K562 (cell line): ENCODE measurements around the gene CLCN1. TPM values are rescaled to one million over a fixed set of nuclear protein-coding genes. Genes with fewer than 3 reads are reported as not detected.

Source experiments
- BRD4 ChIP-seq: fragments of 200-600 bp; sonication (generic); IDR thresholded peaks from 2 replicates; pipeline ENCODE4 v1.6.1; 2017; ENCODE audit warnings: inconsistent platforms
- CBX1 ChIP-seq: sonication (generic); IDR thresholded peaks from 2 replicates; pipeline ENCODE4 v1.6.1; 2016; ENCODE audit warnings: antibody characterized with exemption, low read depth, mild to moderate bottlenecking
- GTF2F1 ChIP-seq: IDR thresholded peaks from 2 replicates; pipeline ENCODE4 v1.6.1; 2011; ENCODE audit warnings: low read depth, low read length, improper control_type of control experiment
- NR3C1 ChIP-seq: sonication (generic); formaldehyde crosslinking; IDR thresholded peaks from 2 replicates; pipeline ENCODE4 v1.8.1; 2022; ENCODE audit warnings: missing genetic modification reagents
- ZNF740 ChIP-seq, 3 experiments: fragments of 200-800 bp in 1 of 3; sonication (Bioruptor generic) in 1 of 3; sonication (generic) in 1 of 3; formaldehyde crosslinking in 1 of 3; IDR thresholded peaks; 2 replicates each; pipeline versions ENCODE4 v1.6.1 to v1.8.0; 2016 to 2022; ENCODE audit warnings: mild to moderate bottlenecking in 2 of 3, missing compliant biosample characterization in 2 of 3, missing genetic modification characterization in 2 of 3, missing genetic modification reagents in 1 of 3
- polyA plus RNA-seq, 8 experiments: library from polyadenylated mRNA; depleted of rRNA in 4 of 8; stranded (reverse) in 5 of 8; unstranded in 3 of 8; fragments of >200 nt; fragmentation: Nextera tagmentation in 2 of 8; fragmentation: Illumina TruSeq in 1 of 8; extraction: Ambion mirVana in 2 of 8; extraction: Trizol in 1 of 8; gene quantifications; 2 replicates each; pipeline versions ENCODE4 v1.2.1 to v1.2.3, GENCODE V29; 2011 to 2014; ENCODE audit warnings: inconsistent platforms in 1 of 8, missing spikeins in 1 of 8
- total RNA-seq, 7 experiments: library from RNA; depleted of rRNA in 6 of 7; stranded (reverse); fragments of >200 nt in 6 of 7; fragmentation: Illumina TruSeq in 2 of 7; extraction: Trizol in 2 of 7; gene quantifications; 2 replicates each; pipeline versions ENCODE4 v1.2.1 to v1.2.3, GENCODE V29; 2011 to 2021; ENCODE audit warnings: low replicate concordance in 1 of 7
- TF ChIP-seq, protein P1 (sequence below): fragments of 450-650 bp; IDR thresholded peaks from 2 replicates; pipeline ENCODE4 v1.6.1; 2016; ENCODE audit warnings: mild to moderate bottlenecking, moderate library complexity
- TF ChIP-seq, protein P2 (sequence below), 2 experiments: IDR thresholded peaks; 2 replicates each; pipeline ENCODE4 v1.6.1; 2011; ENCODE audit warnings: borderline replicate concordance in 1 of 2, control low read depth in 1 of 2, low read depth in 1 of 2, low read length in 1 of 2, mild to moderate bottlenecking in 1 of 2, mixed read lengths in 1 of 2, moderate library complexity in 1 of 2; ENCODE audit not compliant: insufficient read depth in 1 of 2, insufficient read length in 1 of 2, poor library complexity in 1 of 2, severe bottlenecking in 1 of 2; ENCODE audit errors: extremely low read depth in 1 of 2

Gene CLCN1
- total and polyA plus RNA-seq, 9 of the 15 experiments (the other 6 are each of a cell fraction or from before 2014, with no cell fraction given) = 0.01 to 0.11 (median 0.04) TPM; not detected in 4

DNA sequence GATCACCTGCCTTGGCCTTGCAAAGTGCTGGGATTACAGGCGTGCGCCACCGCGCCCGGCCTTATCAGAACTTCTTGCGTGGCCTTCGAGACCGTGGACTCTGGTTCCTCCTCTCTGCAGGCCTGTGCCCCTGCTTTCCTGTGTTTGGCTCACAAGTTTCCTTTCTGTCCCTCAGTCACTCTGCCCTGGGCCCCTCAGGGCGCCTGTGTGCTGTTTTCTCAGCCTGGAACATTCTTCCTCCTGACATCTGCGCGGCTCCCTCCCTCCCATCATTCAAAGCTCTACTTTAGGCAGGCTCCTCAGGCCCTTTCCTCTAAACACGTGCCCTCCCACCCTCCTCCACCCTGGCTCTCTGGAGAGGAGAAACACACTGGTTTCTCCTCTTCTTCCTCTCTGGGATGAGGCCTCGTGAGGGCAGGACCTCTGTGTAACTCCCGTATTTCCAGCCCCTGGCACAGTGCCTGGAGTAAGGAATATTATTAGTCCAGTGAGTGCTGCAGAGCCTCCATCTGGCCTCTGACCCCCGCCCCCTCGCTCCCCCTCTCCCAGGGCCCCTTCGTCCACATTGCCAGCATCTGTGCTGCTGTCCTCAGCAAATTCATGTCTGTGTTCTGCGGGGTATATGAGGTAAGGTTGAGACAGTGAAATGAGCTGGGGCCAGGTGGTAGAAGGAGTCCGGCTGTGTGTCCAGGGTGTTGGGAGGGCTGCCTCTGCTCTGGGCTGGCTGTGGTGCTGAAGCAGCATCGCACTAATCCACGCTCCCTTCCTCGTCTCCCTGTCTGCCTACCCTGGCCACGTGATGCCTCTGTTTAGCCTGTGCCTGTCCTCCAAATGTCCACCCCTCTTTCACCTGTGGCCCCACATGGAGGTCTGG lies 7.1 kb downstream of the CLCN1 start (continued):
- TF ChIP-seq, protein P1, sequence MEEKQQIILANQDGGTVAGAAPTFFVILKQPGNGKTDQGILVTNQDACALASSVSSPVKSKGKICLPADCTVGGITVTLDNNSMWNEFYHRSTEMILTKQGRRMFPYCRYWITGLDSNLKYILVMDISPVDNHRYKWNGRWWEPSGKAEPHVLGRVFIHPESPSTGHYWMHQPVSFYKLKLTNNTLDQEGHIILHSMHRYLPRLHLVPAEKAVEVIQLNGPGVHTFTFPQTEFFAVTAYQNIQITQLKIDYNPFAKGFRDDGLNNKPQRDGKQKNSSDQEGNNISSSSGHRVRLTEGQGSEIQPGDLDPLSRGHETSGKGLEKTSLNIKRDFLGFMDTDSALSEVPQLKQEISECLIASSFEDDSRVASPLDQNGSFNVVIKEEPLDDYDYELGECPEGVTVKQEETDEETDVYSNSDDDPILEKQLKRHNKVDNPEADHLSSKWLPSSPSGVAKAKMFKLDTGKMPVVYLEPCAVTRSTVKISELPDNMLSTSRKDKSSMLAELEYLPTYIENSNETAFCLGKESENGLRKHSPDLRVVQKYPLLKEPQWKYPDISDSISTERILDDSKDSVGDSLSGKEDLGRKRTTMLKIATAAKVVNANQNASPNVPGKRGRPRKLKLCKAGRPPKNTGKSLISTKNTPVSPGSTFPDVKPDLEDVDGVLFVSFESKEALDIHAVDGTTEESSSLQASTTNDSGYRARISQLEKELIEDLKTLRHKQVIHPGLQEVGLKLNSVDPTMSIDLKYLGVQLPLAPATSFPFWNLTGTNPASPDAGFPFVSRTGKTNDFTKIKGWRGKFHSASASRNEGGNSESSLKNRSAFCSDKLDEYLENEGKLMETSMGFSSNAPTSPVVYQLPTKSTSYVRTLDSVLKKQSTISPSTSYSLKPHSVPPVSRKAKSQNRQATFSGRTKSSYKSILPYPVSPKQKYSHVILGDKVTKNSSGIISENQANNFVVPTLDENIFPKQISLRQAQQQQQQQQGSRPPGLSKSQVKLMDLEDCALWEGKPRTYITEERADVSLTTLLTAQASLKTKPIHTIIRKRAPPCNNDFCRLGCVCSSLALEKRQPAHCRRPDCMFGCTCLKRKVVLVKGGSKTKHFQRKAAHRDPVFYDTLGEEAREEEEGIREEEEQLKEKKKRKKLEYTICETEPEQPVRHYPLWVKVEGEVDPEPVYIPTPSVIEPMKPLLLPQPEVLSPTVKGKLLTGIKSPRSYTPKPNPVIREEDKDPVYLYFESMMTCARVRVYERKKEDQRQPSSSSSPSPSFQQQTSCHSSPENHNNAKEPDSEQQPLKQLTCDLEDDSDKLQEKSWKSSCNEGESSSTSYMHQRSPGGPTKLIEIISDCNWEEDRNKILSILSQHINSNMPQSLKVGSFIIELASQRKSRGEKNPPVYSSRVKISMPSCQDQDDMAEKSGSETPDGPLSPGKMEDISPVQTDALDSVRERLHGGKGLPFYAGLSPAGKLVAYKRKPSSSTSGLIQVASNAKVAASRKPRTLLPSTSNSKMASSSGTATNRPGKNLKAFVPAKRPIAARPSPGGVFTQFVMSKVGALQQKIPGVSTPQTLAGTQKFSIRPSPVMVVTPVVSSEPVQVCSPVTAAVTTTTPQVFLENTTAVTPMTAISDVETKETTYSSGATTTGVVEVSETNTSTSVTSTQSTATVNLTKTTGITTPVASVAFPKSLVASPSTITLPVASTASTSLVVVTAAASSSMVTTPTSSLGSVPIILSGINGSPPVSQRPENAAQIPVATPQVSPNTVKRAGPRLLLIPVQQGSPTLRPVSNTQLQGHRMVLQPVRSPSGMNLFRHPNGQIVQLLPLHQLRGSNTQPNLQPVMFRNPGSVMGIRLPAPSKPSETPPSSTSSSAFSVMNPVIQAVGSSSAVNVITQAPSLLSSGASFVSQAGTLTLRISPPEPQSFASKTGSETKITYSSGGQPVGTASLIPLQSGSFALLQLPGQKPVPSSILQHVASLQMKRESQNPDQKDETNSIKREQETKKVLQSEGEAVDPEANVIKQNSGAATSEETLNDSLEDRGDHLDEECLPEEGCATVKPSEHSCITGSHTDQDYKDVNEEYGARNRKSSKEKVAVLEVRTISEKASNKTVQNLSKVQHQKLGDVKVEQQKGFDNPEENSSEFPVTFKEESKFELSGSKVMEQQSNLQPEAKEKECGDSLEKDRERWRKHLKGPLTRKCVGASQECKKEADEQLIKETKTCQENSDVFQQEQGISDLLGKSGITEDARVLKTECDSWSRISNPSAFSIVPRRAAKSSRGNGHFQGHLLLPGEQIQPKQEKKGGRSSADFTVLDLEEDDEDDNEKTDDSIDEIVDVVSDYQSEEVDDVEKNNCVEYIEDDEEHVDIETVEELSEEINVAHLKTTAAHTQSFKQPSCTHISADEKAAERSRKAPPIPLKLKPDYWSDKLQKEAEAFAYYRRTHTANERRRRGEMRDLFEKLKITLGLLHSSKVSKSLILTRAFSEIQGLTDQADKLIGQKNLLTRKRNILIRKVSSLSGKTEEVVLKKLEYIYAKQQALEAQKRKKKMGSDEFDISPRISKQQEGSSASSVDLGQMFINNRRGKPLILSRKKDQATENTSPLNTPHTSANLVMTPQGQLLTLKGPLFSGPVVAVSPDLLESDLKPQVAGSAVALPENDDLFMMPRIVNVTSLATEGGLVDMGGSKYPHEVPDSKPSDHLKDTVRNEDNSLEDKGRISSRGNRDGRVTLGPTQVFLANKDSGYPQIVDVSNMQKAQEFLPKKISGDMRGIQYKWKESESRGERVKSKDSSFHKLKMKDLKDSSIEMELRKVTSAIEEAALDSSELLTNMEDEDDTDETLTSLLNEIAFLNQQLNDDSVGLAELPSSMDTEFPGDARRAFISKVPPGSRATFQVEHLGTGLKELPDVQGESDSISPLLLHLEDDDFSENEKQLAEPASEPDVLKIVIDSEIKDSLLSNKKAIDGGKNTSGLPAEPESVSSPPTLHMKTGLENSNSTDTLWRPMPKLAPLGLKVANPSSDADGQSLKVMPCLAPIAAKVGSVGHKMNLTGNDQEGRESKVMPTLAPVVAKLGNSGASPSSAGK = peak; percentile 50; the same call in 1 of the 2 replicates
- TF ChIP-seq NR3C1 (CRISPR knock-in tag) (no peak), CBX1 (no peak), BRD4 (no peak), GTF2F1 (no peak), ZNF740 (CRISPR knock-in tag; IDR thresholded peaks at IDR 0.05) (no peak), ZNF740 (tag; IDR thresholded peaks at IDR 0.05) (no peak)
- TF ChIP-seq, protein P2, sequence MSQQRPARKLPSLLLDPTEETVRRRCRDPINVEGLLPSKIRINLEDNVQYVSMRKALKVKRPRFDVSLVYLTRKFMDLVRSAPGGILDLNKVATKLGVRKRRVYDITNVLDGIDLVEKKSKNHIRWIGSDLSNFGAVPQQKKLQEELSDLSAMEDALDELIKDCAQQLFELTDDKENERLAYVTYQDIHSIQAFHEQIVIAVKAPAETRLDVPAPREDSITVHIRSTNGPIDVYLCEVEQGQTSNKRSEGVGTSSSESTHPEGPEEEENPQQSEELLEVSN (IDR thresholded peaks at IDR 0.05; ENCODE audit: borderline replicate concordance in 1 of 2, extremely low read depth in 1 of 2, insufficient read depth in 1 of 2, insufficient read length in 1 of 2, low read depth in 1 of 2, low read length in 1 of 2, poor library complexity in 1 of 2, severe bottlenecking in 1 of 2) = peak in 1 of 2 experiments; percentile 43
